Measurements from ENCODE around the gene RTN4R.

RTN4R gene

GRCh38 chr22:20199413-20199842 lies 68.7 kb downstream of the RTN4R start:
- no CpG with 5 or more reads among the region's 1 CpG for WGBS (ENCODE audit: insufficient coverage, insufficient read length)
- Histone ChIP-seq H3K27me3 (ENCODE audit: control insufficient read depth, insufficient read depth, low read length) (no peaks in the 10 kb centered on the region), H3K27ac (ENCODE audit: low read length) (no peak overlapping the region), H3K4me3 (ENCODE audit: low read length) (no peak overlapping the region), H3K36me3 (ENCODE audit: control insufficient read depth, insufficient read depth, low read length) (no peaks in the 10 kb centered on the region), H3K4me1 (ENCODE audit: control insufficient read depth, insufficient read depth, low read length) (peaks cover 6% of the 10 kb centered on the region), H3K9me3 (ENCODE audit: control insufficient read depth, insufficient read depth, low read length) (no peaks in the 10 kb centered on the region)
- DNase-seq (ENCODE audit: low read depth, low spot score): no peak

DNA sequence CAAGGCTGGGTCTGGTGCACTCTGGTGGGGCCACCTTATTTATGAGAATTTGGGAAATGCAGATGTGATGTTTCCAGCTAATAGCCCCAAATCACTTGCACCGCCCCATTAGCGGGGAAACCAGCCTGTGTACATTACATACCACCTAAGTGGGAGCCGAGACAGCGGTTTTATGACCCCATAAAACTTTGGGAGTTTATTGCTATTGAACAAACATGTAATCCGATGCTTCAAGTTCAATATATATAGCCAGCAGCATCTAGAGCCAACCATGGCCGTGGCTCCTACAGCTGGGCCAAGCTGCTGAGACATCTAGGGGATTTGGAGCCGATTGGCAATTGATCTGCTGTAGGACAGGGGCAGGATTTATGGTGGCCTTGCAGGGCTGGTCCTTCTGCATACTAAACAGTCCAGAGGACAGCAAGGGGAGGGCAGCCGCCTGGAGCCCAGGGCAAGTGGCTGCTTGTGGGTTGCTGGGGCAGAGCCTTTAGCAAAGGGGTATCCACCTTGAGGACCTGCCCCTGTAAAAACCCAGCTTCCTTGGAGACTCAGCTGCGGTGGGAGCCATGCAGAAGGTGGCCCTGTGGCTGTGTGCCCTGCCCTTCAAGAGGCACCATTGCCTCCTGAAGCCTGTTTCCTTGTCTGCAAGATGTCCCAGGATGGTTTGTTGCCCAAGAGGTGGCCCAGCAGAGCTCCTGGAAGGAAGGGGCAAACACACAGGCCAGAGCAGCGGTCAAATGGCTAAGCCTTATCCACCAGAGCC lies 69.4 kb downstream of the RTN4R start:
- no peaks in the 10 kb centered on the region for H3K9me3 ChIP-seq (ENCODE audit: control insufficient read depth, insufficient read depth, low read length)
- H3K27ac ChIP-seq (ENCODE audit: low read length): no peak overlapping the region
- peaks cover 3% of the 10 kb centered on the region for H3K4me1 ChIP-seq (ENCODE audit: control insufficient read depth, insufficient read depth, low read length)
- WGBS (ENCODE audit: insufficient coverage, insufficient read length): no CpG with 5 or more reads among the region's 10 CpGs
- H3K27me3 ChIP-seq (ENCODE audit: control insufficient read depth, insufficient read depth, low read length): no peaks in the 10 kb centered on the region
- H3K36me3 ChIP-seq (ENCODE audit: control insufficient read depth, insufficient read depth, low read length): no peaks in the 10 kb centered on the region
- no peak for DNase-seq (ENCODE audit: low read depth, low spot score)
- no peak overlapping the region; the same call in 1 of the 2 replicates for H3K4me3 ChIP-seq (ENCODE audit: low read length)

GRCh38 chr22:20197407-20198030 lies 70.6 kb downstream of the RTN4R start:
- Histone ChIP-seq H3K27me3 (ENCODE audit: control insufficient read depth, insufficient read depth, low read length) (no peaks in the 10 kb centered on the region), H3K4me3 (ENCODE audit: low read length) (no peak overlapping the region), H3K27ac (ENCODE audit: low read length) (no peak overlapping the region), H3K9me3 (ENCODE audit: control insufficient read depth, insufficient read depth, low read length) (no peaks in the 10 kb centered on the region), H3K4me1 (ENCODE audit: control insufficient read depth, insufficient read depth, low read length) (peaks cover under 1% of the 10 kb centered on the region; the same call in 1 of the 2 replicates), H3K36me3 (ENCODE audit: control insufficient read depth, insufficient read depth, low read length) (no peaks in the 10 kb centered on the region)
- WGBS (ENCODE audit: insufficient coverage, insufficient read length): no CpG with 5 or more reads among the region's 18 CpGs
- DNase-seq (ENCODE audit: low read depth, low spot score): no peak

DNA sequence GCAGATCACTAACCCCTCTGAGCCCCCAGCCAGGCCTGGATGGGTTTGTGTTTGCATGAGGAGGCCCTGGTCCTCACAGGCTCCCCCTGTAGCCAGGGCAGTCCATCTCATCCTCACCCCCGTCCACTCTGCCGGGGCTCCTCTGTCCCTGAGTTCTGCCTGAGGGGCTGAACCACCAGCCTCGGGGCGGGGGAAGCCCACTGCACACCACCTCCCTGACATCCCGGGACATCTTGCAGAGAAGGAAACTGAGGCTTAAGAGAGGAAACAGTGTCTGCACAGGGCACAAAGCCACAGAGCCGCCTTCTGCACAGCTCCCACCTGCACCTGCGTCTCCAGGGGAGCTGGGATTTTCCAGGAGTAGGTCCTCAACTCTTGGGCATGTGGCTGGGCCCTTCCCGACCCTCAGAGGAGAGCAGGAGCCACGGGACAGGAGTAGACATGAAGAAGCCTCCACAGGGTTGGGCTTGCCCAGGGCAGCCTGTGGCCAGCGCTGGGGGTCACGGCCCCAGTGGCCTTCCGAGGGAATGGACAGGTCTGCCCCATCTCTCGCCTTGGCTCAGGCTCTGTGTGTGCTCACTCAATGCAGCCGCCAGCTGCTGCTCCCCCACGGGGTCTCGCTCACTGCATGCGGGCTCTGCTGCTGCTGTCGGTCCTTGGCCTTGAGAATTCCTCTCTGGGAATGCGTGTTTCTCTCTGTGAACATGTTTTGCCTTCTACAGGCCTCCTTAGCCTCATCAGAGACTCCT lies 71.8 kb downstream of the RTN4R start:
- H3K4me3 ChIP-seq (ENCODE audit: low read length): no peak overlapping the region; the same call in 1 of the 2 replicates
- no peaks in the 10 kb centered on the region for H3K36me3 ChIP-seq (ENCODE audit: control insufficient read depth, insufficient read depth, low read length)
- H3K27ac ChIP-seq (ENCODE audit: low read length): no peak overlapping the region
- WGBS (ENCODE audit: insufficient coverage, insufficient read length): no CpG with 5 or more reads among the region's 19 CpGs
- no peaks in the 10 kb centered on the region for H3K9me3 ChIP-seq (ENCODE audit: control insufficient read depth, insufficient read depth, low read length)
- H3K4me1 ChIP-seq (ENCODE audit: control insufficient read depth, insufficient read depth, low read length): no peaks in the 10 kb centered on the region; the same call in 1 of the 2 replicates
- DNase-seq (ENCODE audit: low read depth, low spot score): no peak
- no peaks in the 10 kb centered on the region for H3K27me3 ChIP-seq (ENCODE audit: control insufficient read depth, insufficient read depth, low read length)

GRCh38 chr22:20194681-20195593 lies 73.2 kb downstream of the RTN4R start:
- no peaks in the 10 kb centered on the region; the same call in 1 of the 2 replicates for H3K4me1 ChIP-seq (ENCODE audit: control insufficient read depth, insufficient read depth, low read length)
- H3K27ac ChIP-seq (ENCODE audit: low read length): no peak overlapping the region
- no peak for DNase-seq (ENCODE audit: low read depth, low spot score)
- H3K36me3 ChIP-seq (ENCODE audit: control insufficient read depth, insufficient read depth, low read length): no peaks in the 10 kb centered on the region
- no CpG with 5 or more reads among the region's 15 CpGs for WGBS (ENCODE audit: insufficient coverage, insufficient read length)
- no peaks in the 10 kb centered on the region for H3K9me3 ChIP-seq (ENCODE audit: control insufficient read depth, insufficient read depth, low read length)
- H3K27me3 ChIP-seq (ENCODE audit: control insufficient read depth, insufficient read depth, low read length): no peaks in the 10 kb centered on the region
- no peak overlapping the region for H3K4me3 ChIP-seq (ENCODE audit: low read length)

DNA sequence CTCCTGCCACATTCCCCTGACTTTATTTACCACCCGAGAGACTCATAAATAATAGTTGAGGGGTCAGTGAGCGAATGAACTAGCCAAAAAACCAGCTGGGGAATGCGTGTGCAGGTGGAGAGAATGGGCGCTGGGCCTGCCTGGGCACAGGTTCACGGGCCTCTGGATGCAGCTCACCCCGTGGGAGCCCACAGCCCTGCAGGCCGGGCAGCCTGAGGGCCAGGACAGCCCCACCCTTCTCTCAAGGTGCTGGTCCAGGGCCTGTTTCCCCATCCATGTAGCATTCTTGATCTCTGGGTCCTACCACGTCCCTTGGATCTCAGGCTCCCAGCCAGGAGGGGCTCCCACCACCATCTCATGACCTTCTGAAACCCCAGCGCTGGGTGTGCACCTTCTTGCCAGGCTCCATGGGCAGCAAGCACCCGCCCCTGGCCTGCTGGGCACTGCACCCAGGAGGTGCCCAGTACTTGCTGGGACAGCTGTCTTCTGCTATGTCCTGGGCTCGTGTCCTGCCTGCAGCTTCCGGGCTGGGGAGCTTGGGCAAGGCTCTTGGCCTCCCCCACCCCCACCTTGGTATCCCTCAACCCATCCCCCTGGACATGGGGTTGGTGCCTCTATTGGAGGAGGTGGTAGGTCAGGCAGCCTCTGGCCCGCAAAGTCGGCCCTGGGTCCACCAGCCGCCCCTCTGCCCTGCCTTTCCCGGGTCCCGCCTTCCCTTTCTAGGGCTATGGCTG lies 74.2 kb downstream of the RTN4R start:
- no CpG with 5 or more reads among the region's 17 CpGs for WGBS (ENCODE audit: insufficient coverage, insufficient read length)
- H3K4me1 ChIP-seq (ENCODE audit: control insufficient read depth, insufficient read depth, low read length): no peaks in the 10 kb centered on the region; the same call in 1 of the 2 replicates
- no peaks in the 10 kb centered on the region for H3K27me3 ChIP-seq (ENCODE audit: control insufficient read depth, insufficient read depth, low read length)
- no peak overlapping the region; the same call in 1 of the 2 replicates for H3K4me3 ChIP-seq (ENCODE audit: low read length)
- no peaks in the 10 kb centered on the region for H3K36me3 ChIP-seq (ENCODE audit: control insufficient read depth, insufficient read depth, low read length)
- H3K9me3 ChIP-seq (ENCODE audit: control insufficient read depth, insufficient read depth, low read length): no peaks in the 10 kb centered on the region
- no peak overlapping the region for H3K27ac ChIP-seq (ENCODE audit: low read length)
- DNase-seq (ENCODE audit: low read depth, low spot score): no peak

DNA sequence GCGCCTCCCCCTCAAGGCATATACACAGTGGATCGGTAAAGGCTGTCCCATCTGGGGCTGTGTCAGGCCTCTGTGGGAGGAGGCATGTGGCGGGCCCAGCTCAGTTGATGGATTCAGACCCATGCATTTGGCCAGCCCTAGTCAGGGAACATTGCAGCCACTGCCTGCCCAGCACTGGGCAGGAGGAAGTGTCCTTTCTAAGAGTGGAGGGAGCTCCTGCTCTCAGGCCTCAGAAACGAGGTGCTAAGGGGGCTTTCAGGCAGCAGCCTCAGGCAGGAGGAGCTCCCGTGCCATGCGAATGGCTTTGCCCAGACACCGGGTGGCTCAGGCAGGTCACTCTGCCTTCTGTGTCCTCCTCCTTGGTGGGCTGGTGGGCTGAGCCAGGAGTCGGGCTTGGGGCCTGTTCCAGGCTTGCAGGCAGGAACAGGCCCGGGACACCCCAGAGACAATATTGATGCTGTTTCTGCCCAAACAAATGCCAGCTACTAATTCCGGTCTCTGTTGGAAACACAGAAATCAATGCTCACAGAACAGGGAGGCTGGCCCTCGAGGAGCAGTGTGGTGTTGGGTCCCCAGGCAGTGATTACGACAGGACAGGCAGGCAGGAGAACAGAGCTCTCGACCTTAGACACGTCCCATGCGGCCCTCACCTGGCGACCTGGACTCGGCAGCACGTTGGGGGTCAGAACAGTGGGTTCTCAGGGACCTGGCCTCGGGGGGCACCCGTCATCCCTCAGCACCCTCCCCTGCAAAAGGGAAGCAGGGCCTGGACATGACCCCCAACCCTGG lies 75.0 kb downstream of the RTN4R start:
- DNase-seq (ENCODE audit: low read depth, low spot score): no peak
- Histone ChIP-seq H3K27ac (ENCODE audit: low read length) (no peak overlapping the region), H3K4me1 (ENCODE audit: control insufficient read depth, insufficient read depth, low read length) (no peaks in the 10 kb centered on the region; the same call in 1 of the 2 replicates), H3K27me3 (ENCODE audit: control insufficient read depth, insufficient read depth, low read length) (no peaks in the 10 kb centered on the region), H3K4me3 (ENCODE audit: low read length) (no peak overlapping the region), H3K36me3 (ENCODE audit: control insufficient read depth, insufficient read depth, low read length) (no peaks in the 10 kb centered on the region), H3K9me3 (ENCODE audit: control insufficient read depth, insufficient read depth, low read length) (no peaks in the 10 kb centered on the region)
- WGBS (ENCODE audit: insufficient coverage, insufficient read length): no CpG with 5 or more reads among the region's 20 CpGs

GRCh38 chr22:20192293-20192971 lies 75.7 kb downstream of the RTN4R start:
- no CpG with 5 or more reads among the region's 10 CpGs for WGBS (ENCODE audit: insufficient coverage, insufficient read length)
- Histone ChIP-seq H3K36me3 (ENCODE audit: control insufficient read depth, insufficient read depth, low read length) (no peaks in the 10 kb centered on the region), H3K4me3 (ENCODE audit: low read length) (no peak overlapping the region), H3K27ac (ENCODE audit: low read length) (no peak overlapping the region), H3K9me3 (ENCODE audit: control insufficient read depth, insufficient read depth, low read length) (no peaks in the 10 kb centered on the region), H3K27me3 (ENCODE audit: control insufficient read depth, insufficient read depth, low read length) (no peaks in the 10 kb centered on the region), H3K4me1 (ENCODE audit: control insufficient read depth, insufficient read depth, low read length) (no peaks in the 10 kb centered on the region; the same call in 1 of the 2 replicates)
- DNase-seq (ENCODE audit: low read depth, low spot score): no peak

Measured in iPS DF 6.9 (cell line).